GM19351 (cell line): Measurements from ENCODE around the gene TIMM9.
A peak's percentile ranks its signal among the peaks of the same experiment; 100 is the strongest.
"Not testable (repeated sequence)": the region's sequence is repeated elsewhere in the genome, so short reads cannot be mapped to it uniquely, and the experiment has no call there.

ENCODE experiments used
- ATAC-seq: cut with Tn5 transposase; IDR thresholded peaks from one replicate; pipeline ENCODE4 v1.9.1; 2021; ENCODE audit warnings: mild to moderate bottlenecking, moderate library complexity; ENCODE audit not compliant: unreplicated experiment

Gene TIMM9

DNA sequence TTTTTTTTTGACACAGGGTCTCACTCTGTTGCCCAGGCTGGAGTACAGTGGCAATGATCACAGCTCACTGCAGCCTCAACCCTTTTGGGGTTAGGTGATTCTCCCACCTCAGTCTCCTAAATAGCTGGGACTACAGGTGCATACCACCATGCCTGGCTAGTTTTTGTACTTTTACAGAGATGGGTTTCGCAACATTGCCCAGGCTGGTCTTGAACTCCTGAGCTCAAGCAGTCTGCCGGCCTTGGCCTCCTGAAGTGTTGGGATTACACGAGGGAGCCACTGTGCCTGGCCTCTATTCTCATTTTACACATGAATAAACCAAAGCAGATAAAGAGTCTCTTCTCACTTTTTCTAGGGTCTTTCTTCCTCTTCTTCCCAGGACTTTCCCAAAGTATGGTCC, 28.4 kb downstream of the TIMM9 start:
- no peak for ATAC-seq

DNA sequence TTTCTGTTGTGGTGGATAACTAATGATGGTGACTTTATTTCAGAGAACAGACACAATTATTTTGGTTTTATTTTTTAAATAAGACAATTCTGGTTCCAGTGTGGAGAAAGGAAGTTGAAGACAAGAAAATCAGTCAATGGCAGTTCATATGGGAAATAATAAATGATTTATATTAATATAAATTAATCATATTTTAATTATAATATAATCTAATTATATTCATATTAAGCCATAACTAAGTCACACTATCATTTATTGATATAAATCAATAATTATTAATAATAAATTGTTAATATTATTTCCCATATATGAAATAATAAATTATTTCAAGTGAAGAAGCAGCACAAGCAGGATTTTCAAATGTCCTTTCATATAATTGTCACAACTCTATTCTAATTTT, 28.8 kb downstream of the TIMM9 start:
- ATAC-seq, result no peak

GRCh38 chr14:58397156-58397555, 30.2 kb downstream of the TIMM9 start:
- ATAC-seq, result no peak

DNA sequence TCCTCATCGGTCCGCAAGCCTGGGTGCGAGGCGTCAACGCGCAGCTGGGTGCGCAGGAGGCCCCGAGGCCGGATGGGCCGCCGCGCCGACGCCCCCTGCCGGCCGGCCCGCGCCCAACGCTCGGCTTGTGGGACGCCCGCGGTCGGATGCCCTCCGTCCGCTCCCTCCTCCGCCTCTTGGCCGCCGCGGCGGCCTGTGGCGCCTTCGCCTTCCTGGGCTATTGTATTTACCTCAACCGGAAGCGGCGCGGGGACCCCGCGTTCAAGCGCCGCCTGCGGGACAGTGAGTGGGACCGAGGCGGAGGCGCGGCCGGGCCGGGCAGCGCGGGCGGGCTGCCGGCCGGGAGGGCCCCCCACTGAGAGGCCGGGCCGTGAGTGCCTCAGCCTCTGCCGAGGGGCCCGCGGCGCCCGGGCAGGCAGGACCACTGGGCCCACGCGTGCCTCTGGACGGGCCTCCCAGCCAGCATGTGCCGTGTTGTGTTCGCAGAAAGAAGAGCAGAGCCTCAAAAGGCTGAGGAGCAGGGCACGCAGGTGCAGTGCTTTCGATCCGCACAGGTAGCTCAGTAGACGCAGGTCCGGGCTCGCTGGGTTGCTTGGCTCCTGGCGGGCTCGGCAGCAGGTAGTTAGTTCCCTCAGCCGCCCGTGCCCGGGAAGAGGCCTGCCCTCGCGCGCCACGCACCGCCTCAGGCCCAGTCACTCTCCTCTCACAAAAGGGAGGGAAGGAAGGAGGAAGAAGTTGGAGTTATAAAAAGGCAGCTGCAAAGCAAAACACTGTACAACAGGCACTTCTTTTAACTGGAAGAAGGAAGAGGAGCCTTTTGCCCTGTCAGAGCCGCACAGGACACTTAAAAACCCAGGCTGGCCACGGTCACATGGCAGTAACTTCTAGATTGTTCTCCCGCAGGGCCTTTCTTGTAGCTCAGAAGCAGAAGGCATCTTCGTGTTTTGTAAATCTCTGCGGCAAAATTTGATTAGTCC, 31.2 kb downstream of the TIMM9 start, which contains the start of gene TOMM20L:
Gene TOMM20L (plus strand): TSS at position 119 of the 977 bp plus-strand sequence. CDS start 28 bp downstream, at position 147.
- ATAC-seq, result peak; percentile 94

- no peak for ATAC-seq
These were observed 31.8 kb downstream of the TIMM9 start for GRCh38 chr14:58395562-58395811.

GRCh38 chr14:58390830-58391229, 36.5 kb downstream of the TIMM9 start:
- no peak for ATAC-seq

- no peak for ATAC-seq
These were observed 50.5 kb downstream of the TIMM9 start for GRCh38 chr14:58376791-58377190.

GRCh38 chr14:58368956-58369355, 58.4 kb downstream of the TIMM9 start:
- ATAC-seq, result no peak

DNA sequence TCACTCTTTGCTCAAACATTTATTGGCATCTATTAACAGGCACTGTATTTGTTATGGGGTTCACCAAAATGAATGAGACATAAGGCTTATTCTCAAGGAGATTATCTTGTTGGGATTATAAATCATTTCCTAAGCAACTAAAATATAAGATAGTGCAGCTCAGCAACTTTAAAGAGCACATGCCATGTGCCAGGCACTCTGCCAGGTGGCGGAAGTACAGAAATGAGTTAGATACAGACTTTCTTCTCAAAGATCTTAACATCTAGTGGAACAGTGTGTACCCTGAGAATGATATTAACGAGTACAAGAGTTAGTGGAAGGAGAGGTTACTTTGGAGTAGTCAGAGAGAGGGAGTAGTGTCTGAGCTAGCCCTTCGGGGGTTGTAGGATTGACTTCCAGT, 60.0 kb downstream of the TIMM9 start:
- no peak for ATAC-seq

DNA sequence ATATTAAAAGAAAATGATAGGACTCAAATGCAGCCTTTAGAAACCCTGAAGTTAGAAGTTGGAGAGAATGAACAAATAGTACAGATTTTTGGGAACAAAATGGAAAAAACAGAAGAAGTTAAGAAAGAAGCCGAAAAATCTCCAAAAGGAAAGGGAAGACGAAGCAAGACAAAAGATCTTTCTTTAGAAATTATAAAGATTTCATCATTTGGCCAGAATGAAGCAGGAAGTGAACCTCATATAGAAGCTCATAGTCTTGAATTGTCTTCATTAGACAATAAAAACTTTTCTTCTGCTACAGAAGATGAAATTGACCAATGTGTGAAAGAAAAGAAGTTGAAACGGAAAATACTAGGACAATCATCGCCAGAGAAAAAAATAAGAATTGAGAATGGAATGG, 63.0 kb downstream of the TIMM9 start:
- no peak for ATAC-seq

DNA sequence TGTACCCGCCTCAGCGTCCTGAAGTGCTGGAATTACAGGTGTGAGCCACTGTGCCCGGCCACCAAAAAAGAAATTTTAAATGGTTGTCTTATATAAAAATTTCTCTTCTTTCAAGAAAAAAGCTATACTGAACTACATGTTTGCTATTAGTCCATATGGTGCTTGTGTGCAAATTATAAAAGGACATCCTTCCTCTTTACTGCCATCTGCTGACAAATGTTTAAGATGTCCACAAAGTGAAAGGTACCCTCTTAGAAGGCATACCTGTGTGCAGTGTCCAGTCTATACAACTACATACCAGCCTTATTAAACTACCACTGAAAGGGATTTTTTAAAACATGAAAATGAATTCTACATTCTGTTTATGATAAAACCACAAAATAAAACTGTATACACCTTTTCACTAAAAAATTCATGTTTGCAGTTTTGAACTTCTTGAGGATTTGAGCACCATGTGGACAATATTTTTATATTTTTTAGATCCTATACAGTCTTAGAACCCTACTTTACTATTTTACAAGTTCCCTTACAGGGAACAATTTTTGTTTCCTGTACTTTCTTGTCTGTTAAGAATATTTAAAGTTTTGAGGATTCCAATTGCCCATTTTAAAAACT, 64.4 kb downstream of the TIMM9 start:
- ATAC-seq, result peak; percentile 69

DNA sequence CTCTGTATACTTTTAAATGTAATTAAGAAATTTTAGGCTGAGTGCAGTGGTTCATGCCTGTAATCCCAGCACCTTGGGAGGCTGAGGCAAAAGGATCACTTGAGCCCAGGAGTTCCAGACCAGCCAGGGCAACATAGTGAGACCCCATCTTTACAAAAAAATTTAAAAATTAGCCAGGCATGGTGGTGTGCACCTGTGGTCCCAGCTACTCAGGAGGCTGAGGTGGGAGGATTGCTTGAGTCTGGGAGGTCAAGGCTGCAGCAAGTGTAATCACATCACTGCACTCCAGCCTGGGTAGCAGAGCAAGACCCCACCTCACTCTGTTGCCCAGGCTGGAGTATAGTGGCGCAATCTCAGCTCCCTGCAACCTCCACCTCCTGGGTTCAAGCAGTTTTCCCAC, 65.1 kb downstream of the TIMM9 start:
- not testable (repeated sequence) for ATAC-seq
